Suprapubic skin (tissue), 4 donors: ENCODE measurements around the gene THSD7A.

Source experiments
- CTCF ChIP-seq, 2 donors: fragments of 200-600 bp in 1 of 2; fragments of 450-650 bp in 1 of 2; sonication (generic) in 1 of 2; IDR thresholded peaks; one replicate each; pipeline ENCODE4 v1.5.1; 2016 to 2019; ENCODE audit warnings: antibody characterized with exemption in 2 of 2, mild to moderate bottlenecking in 1 of 2, moderate library complexity in 1 of 2
- EP300 ChIP-seq: sonication (generic); formaldehyde crosslinking; IDR thresholded peaks from one replicate; pipeline ENCODE4 v1.6.1; 2017; ENCODE audit warnings: antibody characterized with exemption
- POLR2A ChIP-seq, 2 donors: fragments of 450-650 bp; IDR thresholded peaks; one replicate each; pipeline ENCODE4 v1.6.1; 2017; ENCODE audit warnings: antibody characterized with exemption in 2 of 2, mild to moderate bottlenecking in 2 of 2, moderate library complexity in 2 of 2
- POLR2AphosphoS5 ChIP-seq, 3 donors: sonication (generic); formaldehyde crosslinking; IDR thresholded peaks; one replicate each; pipeline ENCODE4 v1.6.1; 2017; ENCODE audit warnings: antibody characterized with exemption in 3 of 3

GRCh38 chr7:11472646-11473045 lies 359.4 kb downstream of the THSD7A start:
- no peak for TF ChIP-seq CTCF (IDR thresholded peaks at IDR 0.05)
- TF ChIP-seq POLR2A (IDR thresholded peaks at IDR 0.05), result no peak
- no peak for TF ChIP-seq EP300
- TF ChIP-seq POLR2AphosphoS5 (IDR thresholded peaks at IDR 0.05), result no peak
